NB4 (cell line): ENCODE measurements around the gene ZNF385A.

Experiments
- MYC ChIP-seq: IDR thresholded peaks from 2 replicates; pipeline ENCODE4 v1.6.1; 2011; ENCODE audit warnings: low read depth, low read length
- POLR2A ChIP-seq: IDR thresholded peaks from 2 replicates; pipeline ENCODE4 v1.6.1; 2011; ENCODE audit warnings: mild to moderate bottlenecking; ENCODE audit not compliant: insufficient read length; ENCODE audit errors: extremely low read depth
- TF ChIP-seq, protein P1 (sequence below): IDR thresholded peaks from one replicate; pipeline ENCODE4 v1.5.1; 2012; ENCODE audit warnings: low read depth, low read length

DNA sequence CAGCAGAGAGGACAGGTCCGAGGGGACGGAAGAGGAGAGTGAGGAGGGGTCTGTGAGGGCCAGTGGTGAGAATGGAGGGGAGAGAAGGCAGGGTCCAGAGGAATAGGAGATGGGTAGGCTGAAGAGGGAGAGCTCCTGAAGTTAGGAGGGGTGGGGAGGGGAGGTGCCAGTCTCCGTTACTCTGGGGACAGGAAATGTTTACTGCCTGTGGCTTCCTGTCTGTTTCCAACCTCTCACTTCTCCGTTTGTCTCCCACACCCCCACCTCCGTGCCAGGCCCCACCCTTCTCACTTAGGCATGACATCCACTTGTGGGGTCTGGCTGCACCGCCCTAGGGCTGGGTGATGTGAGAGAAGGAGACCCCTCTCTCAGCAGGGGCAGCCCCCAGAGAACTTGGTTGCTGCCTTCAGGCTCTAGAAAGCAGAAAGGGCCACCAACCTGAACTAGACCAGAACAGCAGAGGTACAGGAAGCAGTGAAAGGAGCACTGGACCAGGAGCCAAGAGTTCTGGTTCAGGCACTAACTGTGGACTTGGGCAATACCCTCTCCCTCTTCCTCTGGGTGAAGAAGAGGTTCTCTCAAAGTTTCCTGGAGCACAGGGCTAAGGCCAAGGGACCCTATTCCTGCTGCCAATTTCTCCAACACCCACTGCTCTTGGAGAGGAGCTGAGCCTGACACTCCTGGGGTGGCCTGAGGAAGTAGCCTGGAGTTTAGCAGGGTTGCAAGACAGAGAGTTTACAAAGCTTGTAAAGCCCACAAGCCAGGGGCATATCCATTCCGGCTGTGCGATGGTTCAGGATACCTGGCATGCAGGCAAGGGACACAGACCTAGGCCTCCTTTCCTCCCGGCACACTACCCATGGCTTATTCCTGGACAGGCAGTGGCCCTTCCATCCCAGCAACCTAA is 29.0 kb upstream of the ZNF385A start:
- TF ChIP-seq, protein P1, sequence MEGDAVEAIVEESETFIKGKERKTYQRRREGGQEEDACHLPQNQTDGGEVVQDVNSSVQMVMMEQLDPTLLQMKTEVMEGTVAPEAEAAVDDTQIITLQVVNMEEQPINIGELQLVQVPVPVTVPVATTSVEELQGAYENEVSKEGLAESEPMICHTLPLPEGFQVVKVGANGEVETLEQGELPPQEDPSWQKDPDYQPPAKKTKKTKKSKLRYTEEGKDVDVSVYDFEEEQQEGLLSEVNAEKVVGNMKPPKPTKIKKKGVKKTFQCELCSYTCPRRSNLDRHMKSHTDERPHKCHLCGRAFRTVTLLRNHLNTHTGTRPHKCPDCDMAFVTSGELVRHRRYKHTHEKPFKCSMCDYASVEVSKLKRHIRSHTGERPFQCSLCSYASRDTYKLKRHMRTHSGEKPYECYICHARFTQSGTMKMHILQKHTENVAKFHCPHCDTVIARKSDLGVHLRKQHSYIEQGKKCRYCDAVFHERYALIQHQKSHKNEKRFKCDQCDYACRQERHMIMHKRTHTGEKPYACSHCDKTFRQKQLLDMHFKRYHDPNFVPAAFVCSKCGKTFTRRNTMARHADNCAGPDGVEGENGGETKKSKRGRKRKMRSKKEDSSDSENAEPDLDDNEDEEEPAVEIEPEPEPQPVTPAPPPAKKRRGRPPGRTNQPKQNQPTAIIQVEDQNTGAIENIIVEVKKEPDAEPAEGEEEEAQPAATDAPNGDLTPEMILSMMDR, result no peak
- TF ChIP-seq POLR2A (peak; percentile 28), MYC (peak; percentile 60)
